Fibroblast of upper back skin (primary cell): ENCODE data around the gene RNGTT.

ENCODE experiments used
- DNase-seq: peaks from one replicate; pipeline ENCODE4 v3.0.0-alpha.2; 2013

RNGTT gene

GRCh38 chr6:88708197-88708744, 255.1 kb downstream of the RNGTT start:
- no peak for DNase-seq

GRCh38 chr6:88705601-88706000, 257.8 kb downstream of the RNGTT start:
- no peak for DNase-seq

- peak; percentile 8 for DNase-seq
Observed at GRCh38 chr6:88704980-88705379, 258.4 kb downstream of the RNGTT start.

- peak; percentile 19 for DNase-seq
Observed at GRCh38 chr6:88702956-88703556, 260.4 kb downstream of the RNGTT start.

GRCh38 chr6:88698661-88699060, 264.8 kb downstream of the RNGTT start:
- DNase-seq, result no peak

GRCh38 chr6:88695937-88696336, 267.5 kb downstream of the RNGTT start:
- no peak for DNase-seq

- no peak for DNase-seq
Observed at GRCh38 chr6:88683734-88684133, 279.7 kb downstream of the RNGTT start.

- DNase-seq, result no peak
Observed at GRCh38 chr6:88680654-88681053, 282.8 kb downstream of the RNGTT start.

GRCh38 chr6:88679841-88680240, 283.6 kb downstream of the RNGTT start:
- no peak for DNase-seq

GRCh38 chr6:88677356-88677755, 286.1 kb downstream of the RNGTT start:
- no peak for DNase-seq

GRCh38 chr6:88671624-88672023, 291.8 kb downstream of the RNGTT start:
- no peak for DNase-seq

GRCh38 chr6:88670369-88670768, 293.0 kb downstream of the RNGTT start:
- no peak for DNase-seq

- DNase-seq, result no peak
Observed at GRCh38 chr6:88669475-88669874, 293.9 kb downstream of the RNGTT start.

- no peak for DNase-seq
Observed at GRCh38 chr6:88666901-88667300, 296.5 kb downstream of the RNGTT start.

- DNase-seq, result no peak
Observed at GRCh38 chr6:88665131-88665530, 298.3 kb downstream of the RNGTT start.

- no peak for DNase-seq
Observed at GRCh38 chr6:88663801-88664200, 299.6 kb downstream of the RNGTT start.

GRCh38 chr6:88662653-88663174, 300.7 kb downstream of the RNGTT start:
- no peak for DNase-seq

- no peak for DNase-seq
Observed at GRCh38 chr6:88662163-88662580, 301.2 kb downstream of the RNGTT start.

- DNase-seq, result no peak
Observed at GRCh38 chr6:88661136-88661535, 302.3 kb downstream of the RNGTT start.

GRCh38 chr6:88655586-88655985, 307.8 kb downstream of the RNGTT start:
- no peak for DNase-seq

GRCh38 chr6:88653936-88654335, 309.5 kb downstream of the RNGTT start:
- no peak for DNase-seq

GRCh38 chr6:88651400-88651799, 312.0 kb downstream of the RNGTT start:
- DNase-seq, result no peak

GRCh38 chr6:88650979-88651378, 312.4 kb downstream of the RNGTT start:
- DNase-seq, result no peak

GRCh38 chr6:88650029-88650619, 313.3 kb downstream of the RNGTT start:
- peak; percentile 87 for DNase-seq
